Endometrial microvascular endothelial cells (primary cell): Measurements from ENCODE around the gene HOXA6. TPM values are rescaled to one million over a fixed set of nuclear protein-coding genes. Genes with fewer than 3 reads are reported as not detected.

ENCODE experiments used
- in situ Hi-C: cut with HindIII; loops from 2 replicates; pipeline ENCODE4 v1.10.0; 2017; ENCODE audit warnings: low sequenced_read_pairs, low pct_unique_long_range_greater_than_20kb; ENCODE audit errors: inconsistent ontology term
- total RNA-seq: library from RNA; depleted of rRNA; stranded (reverse); fragments of >200 nt; gene quantifications from one replicate; pipeline ENCODE4 v1.2.3, GENCODE V29; 2015; ENCODE audit errors: inconsistent ontology term

HOXA6 gene
- total RNA-seq, 1 donor from 2014 or later, result 6.0 TPM

- in situ Hi-C loops, result no loop called here
These were observed 38.5 kb upstream of the HOXA6 start for GRCh38 chr7:27185854-27186667.

GRCh38 chr7:27185013-27185853 lies 37.7 kb upstream of the HOXA6 start, which contains the start of gene HOXA11:
Gene HOXA11, minus strand, starts transcription at chr7:27185232. Its CDS starts 88 bp downstream, at chr7:27185144.
- in situ Hi-C loops, result no loop called here

GRCh38 chr7:27184337-27185012 lies 36.9 kb upstream of the HOXA6 start:
- in situ Hi-C loops, result no loop called here

- in situ Hi-C loops, result no loop called here
These were observed 36.2 kb upstream of the HOXA6 start for GRCh38 chr7:27183682-27184336.

GRCh38 chr7:27182861-27183681 lies 35.5 kb upstream of the HOXA6 start:
- in situ Hi-C loops, result no loop called here

DNA sequence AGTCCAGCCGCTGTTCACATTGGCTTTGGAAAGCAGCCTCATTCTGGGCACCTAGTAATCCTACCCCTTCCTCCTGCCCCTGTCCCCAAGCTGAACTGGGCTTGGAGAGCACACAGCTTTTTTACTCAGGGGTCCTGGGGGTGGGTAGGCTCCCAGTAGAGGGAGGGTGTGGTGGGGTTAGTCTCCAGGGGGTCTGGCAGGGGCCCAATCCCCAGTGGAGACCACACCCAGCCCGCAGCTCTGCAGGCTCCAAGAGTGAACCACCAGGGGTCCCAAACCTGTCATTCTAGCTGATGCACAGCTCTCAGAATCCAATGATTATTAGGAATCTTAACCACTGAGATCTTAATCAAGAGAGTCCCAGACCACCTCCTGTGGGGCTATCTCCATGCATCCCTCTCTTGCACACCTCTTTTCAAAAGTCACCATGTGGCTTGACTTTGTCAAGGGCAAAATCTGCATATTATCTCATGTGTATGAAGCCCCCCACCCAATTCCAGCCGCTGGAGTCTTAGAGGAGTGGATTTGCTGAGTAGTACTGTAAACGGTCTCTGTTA lies 34.8 kb upstream of the HOXA6 start:
- in situ Hi-C loops, result no loop called here

DNA sequence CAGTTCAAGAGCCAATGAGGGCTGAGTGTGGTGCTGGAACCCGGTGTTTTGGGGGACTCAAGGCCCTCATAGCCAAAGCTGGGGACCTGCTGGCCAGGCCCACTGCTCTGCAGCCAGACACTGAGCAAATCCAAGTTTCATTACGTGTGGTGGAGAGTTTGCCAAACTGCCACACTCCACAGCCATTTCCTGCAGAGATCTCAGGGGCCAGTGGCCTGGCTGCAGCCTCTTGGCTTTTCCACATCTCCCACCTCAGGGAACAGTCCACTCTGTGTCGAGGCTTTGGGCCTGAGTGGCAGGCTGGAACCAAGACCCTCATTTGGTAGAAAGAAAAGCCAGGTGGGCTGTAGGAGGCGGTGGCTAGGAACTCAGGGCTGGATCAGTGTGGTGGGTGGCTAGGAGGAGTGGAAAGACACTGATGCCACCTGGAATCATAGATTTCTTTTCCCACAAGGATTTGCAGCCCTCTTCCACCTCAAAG lies 34.3 kb upstream of the HOXA6 start:
- in situ Hi-C loops, result no loop called here

DNA sequence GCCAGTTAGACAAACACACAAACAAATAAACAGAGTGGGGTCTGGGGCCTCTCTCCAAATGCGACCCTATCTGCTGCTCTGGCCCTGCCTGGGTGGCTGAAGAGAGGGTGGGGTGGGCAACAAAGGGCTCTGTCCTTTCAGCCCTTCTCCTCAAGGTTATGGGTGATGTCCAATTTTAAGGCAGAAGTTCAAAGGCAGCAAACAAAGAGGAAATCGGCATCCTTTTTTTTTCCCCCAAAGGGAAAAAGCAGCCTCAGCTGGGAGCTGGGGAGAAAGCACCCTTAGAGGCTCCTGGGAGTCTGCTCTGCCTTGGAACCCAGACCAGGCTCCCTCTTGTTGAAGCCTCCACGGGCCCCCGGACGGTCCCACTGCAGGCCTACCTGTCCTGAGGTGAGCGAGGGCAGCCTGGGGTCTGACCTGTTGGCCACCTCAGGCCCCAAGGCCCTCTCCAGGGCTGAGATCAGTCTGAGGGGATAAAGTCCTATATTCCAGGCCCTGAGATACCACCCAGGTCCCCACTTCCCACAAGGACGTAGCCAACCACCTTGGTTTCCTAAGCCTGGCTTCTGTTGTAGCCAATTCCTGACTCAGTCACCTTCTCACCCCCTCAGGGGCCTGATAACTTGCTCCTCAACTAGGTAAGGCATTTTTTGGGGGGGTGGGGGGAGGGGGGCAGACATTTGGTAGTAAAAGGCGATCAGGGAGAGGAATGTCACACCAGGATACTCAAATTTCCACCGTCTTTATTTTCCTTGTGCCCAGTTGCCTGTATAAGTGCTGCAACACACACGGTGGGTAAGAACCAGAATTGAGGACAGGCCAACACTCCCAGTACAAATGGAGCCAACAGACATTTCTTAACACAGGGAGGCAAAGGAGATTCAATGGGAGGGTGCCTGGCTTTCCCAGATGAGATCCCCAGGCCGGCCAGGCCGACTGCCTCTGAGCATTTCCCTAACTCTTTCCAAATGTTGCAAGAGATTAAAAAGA lies 33.2 kb upstream of the HOXA6 start:
- in situ Hi-C loops, result no loop called here

GRCh38 chr7:27179503-27180430 lies 32.2 kb upstream of the HOXA6 start:
- in situ Hi-C loops, result no loop called here

- in situ Hi-C loops, result no loop called here
These were observed 31.5 kb upstream of the HOXA6 start for GRCh38 chr7:27179030-27179429.

- in situ Hi-C loops, result no loop called here
These were observed 30.8 kb upstream of the HOXA6 start for GRCh38 chr7:27178366-27178765.

GRCh38 chr7:27177795-27178320 lies 30.3 kb upstream of the HOXA6 start:
- in situ Hi-C loops, result no loop called here

DNA sequence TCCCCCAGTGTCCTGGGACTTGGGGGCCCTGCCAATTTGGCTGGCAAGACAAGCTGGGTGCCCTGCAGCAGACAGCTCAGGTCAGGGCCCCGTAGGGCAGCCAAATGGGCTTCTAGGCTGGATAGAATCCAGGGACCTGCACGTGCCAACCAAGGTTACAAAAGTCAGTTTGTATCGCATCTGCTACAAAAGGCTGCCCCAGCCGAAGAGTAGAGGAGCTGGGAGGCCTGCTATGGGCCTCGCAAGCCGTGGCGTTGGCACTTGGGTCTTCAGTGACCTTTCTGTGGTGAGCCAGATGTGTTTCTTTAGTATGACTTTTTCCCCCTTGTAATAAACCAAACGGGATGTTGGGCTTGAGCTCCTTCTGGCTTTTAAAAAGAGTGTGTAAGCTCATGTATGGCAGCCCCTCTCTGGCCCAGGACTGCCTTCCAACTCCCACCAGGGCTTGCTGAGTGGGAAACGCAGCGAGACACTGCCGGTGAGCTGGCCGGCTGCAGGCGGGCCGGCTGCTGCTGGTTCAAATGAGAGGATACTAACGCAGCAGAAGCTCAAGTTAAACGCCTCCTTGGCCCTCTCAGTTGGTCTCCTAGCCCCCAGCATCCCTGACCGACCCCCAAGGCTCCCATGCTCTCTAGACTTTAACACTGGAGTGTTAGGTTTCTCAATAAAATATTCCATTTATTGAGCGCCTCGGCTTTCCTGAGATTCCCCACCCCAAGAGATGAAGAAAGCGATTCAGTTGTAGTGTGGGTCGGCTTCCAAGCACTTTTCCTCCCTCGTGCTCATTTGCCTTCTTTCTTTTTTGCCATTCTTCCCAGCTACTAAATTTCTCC lies 29.6 kb upstream of the HOXA6 start:
- in situ Hi-C loops, result no loop called here

GRCh38 chr7:27176524-27176845 lies 28.9 kb upstream of the HOXA6 start:
- in situ Hi-C loops, result no loop called here
